HEK293 (cell line): ENCODE data around the gene GABRR1.
A peak's percentile ranks its signal among the peaks of the same experiment; 100 is the strongest.

ENCODE experiments used
- BCL11B ChIP-seq: fragments of 450-650 bp; formaldehyde crosslinking; IDR thresholded peaks from 2 replicates; pipeline ENCODE4 v1.5.1; 2016; ENCODE audit warnings: low read depth, missing biosample characterization, missing genetic modification characterization
- KLF16 ChIP-seq: fragments of 450-650 bp; formaldehyde crosslinking; IDR thresholded peaks from 2 replicates; pipeline ENCODE4 v1.5.1; 2017; ENCODE audit warnings: missing biosample characterization, missing genetic modification characterization
- PATZ1 ChIP-seq: fragments of 450-650 bp; formaldehyde crosslinking; IDR thresholded peaks from 2 replicates; pipeline ENCODE4 v1.5.1; 2016; ENCODE audit warnings: missing biosample characterization, missing genetic modification characterization
- PRDM10 ChIP-seq: fragments of 450-650 bp; formaldehyde crosslinking; IDR thresholded peaks from 2 replicates; pipeline ENCODE4 v1.5.1; 2016; ENCODE audit warnings: missing biosample characterization, missing genetic modification characterization
- WT1 ChIP-seq: fragments of 450-650 bp; formaldehyde crosslinking; IDR thresholded peaks from 2 replicates; pipeline ENCODE4 v1.5.1; 2016; ENCODE audit warnings: missing biosample characterization, missing genetic modification characterization
- ZBTB6 ChIP-seq: fragments of 450-650 bp; formaldehyde crosslinking; IDR thresholded peaks from 2 replicates; pipeline ENCODE4 v1.5.1; 2017; ENCODE audit warnings: missing biosample characterization, missing genetic modification characterization
- ZEB2 ChIP-seq: fragments of 450-650 bp; formaldehyde crosslinking; IDR thresholded peaks from 2 replicates; pipeline ENCODE4 v1.5.1; 2016; ENCODE audit warnings: missing biosample characterization, missing genetic modification characterization
- ZFP37 ChIP-seq: fragments of 450-650 bp; formaldehyde crosslinking; IDR thresholded peaks from 2 replicates; pipeline ENCODE4 v1.5.1; 2016; ENCODE audit warnings: missing biosample characterization, missing genetic modification characterization
- ZNF138 ChIP-seq: fragments of 450-650 bp; formaldehyde crosslinking; IDR thresholded peaks from 2 replicates; pipeline ENCODE4 v1.5.1; 2016; ENCODE audit warnings: missing biosample characterization, missing genetic modification characterization, borderline replicate concordance
- ZNF169 ChIP-seq: fragments of 450-650 bp; formaldehyde crosslinking; IDR thresholded peaks from 2 replicates; pipeline ENCODE4 v1.5.1; 2016; ENCODE audit warnings: missing biosample characterization, missing genetic modification characterization
- ZNF214 ChIP-seq: fragments of 450-650 bp; formaldehyde crosslinking; IDR thresholded peaks from 2 replicates; pipeline ENCODE4 v1.5.1; 2017; ENCODE audit warnings: missing biosample characterization, mild to moderate bottlenecking, missing genetic modification characterization, borderline replicate concordance
- ZNF221 ChIP-seq: fragments of 450-650 bp; formaldehyde crosslinking; IDR thresholded peaks from 2 replicates; pipeline ENCODE4 v1.5.1; 2017; ENCODE audit warnings: missing biosample characterization, missing genetic modification characterization, borderline replicate concordance
- ZNF266 ChIP-seq: fragments of 450-650 bp; formaldehyde crosslinking; IDR thresholded peaks from 2 replicates; pipeline ENCODE4 v1.5.1; 2016; ENCODE audit warnings: missing biosample characterization, missing genetic modification characterization, low read depth
- ZNF274 ChIP-seq, 2 experiments: fragments of 200-500 bp in 1 of 2; fragments of 450-650 bp in 1 of 2; sonication (Bioruptor generic) in 1 of 2; formaldehyde crosslinking in 1 of 2; IDR thresholded peaks; 2 replicates each; pipeline versions ENCODE4 v1.5.1 to v1.6.1; 2014 to 2016; ENCODE audit warnings: borderline replicate concordance in 1 of 2, inconsistent platforms in 1 of 2, low read length in 1 of 2, missing biosample characterization in 1 of 2, missing genetic modification characterization in 1 of 2
- ZNF324 ChIP-seq: fragments of 450-650 bp; formaldehyde crosslinking; IDR thresholded peaks from 2 replicates; pipeline ENCODE4 v1.5.1; 2016; ENCODE audit warnings: missing biosample characterization, missing genetic modification characterization
- ZNF37A ChIP-seq: fragments of 450-650 bp; IDR thresholded peaks from 2 replicates; pipeline ENCODE4 v1.5.1; 2018; ENCODE audit warnings: missing biosample characterization, missing genetic modification characterization
- ZNF394 ChIP-seq: fragments of 450-650 bp; formaldehyde crosslinking; IDR thresholded peaks from 2 replicates; pipeline ENCODE4 v1.5.1; 2016; ENCODE audit warnings: missing biosample characterization, missing genetic modification characterization, mild to moderate bottlenecking, moderate library complexity, borderline replicate concordance
- ZNF600 ChIP-seq: fragments of 450-650 bp; formaldehyde crosslinking; IDR thresholded peaks from 2 replicates; pipeline ENCODE4 v1.5.1; 2016; ENCODE audit warnings: missing biosample characterization, missing genetic modification characterization
- ZNF645 ChIP-seq: fragments of 450-650 bp; formaldehyde crosslinking; IDR thresholded peaks from 2 replicates; pipeline ENCODE4; 2016; ENCODE audit warnings: missing biosample characterization, missing genetic modification characterization
- ZNF670 ChIP-seq: fragments of 450-650 bp; formaldehyde crosslinking; IDR thresholded peaks from 2 replicates; pipeline ENCODE4 v1.5.1; 2016; ENCODE audit warnings: missing biosample characterization, missing genetic modification characterization, low read depth
- ZNF677 ChIP-seq: fragments of 450-650 bp; IDR thresholded peaks from 2 replicates; pipeline ENCODE4 v1.5.0; 2018; ENCODE audit warnings: missing biosample characterization, mild to moderate bottlenecking, missing genetic modification characterization, moderate library complexity
- ZNF747 ChIP-seq: fragments of 450-650 bp; formaldehyde crosslinking; IDR thresholded peaks from 2 replicates; pipeline ENCODE4 v1.5.1; 2016; ENCODE audit warnings: missing biosample characterization, missing genetic modification characterization
- ZNF837 ChIP-seq: fragments of 450-650 bp; formaldehyde crosslinking; IDR thresholded peaks from 2 replicates; pipeline ENCODE4 v1.5.1; 2016; ENCODE audit warnings: missing biosample characterization, missing genetic modification characterization
- ZXDB ChIP-seq: fragments of 450-650 bp; formaldehyde crosslinking; IDR thresholded peaks from 2 replicates; pipeline ENCODE4 v1.5.1; 2016; ENCODE audit warnings: missing biosample characterization, missing genetic modification characterization

GABRR1 gene

GRCh38 chr6:89145091-89145955 is 71.8 kb downstream of the GABRR1 start (continued):
- no peak for TF ChIP-seq ZBTB6 (tag by site-specific recombination)
- peak; percentile 69 for TF ChIP-seq PRDM10 (tag by site-specific recombination)
- TF ChIP-seq ZNF600 = peak; percentile 61; the same call in 1 of the 2 replicates
- no peak for TF ChIP-seq ZNF670
- no peak for TF ChIP-seq ZNF837 (tag by site-specific recombination)
- TF ChIP-seq ZNF645 (tag by site-specific recombination) = no peak
- no peak for TF ChIP-seq ZNF138
- no peak for TF ChIP-seq ZNF266 (tag by site-specific recombination)
- TF ChIP-seq ZEB2 = peak; percentile 86
- TF ChIP-seq ZNF221 (tag by site-specific recombination) = no peak
- TF ChIP-seq ZNF169 (tag by site-specific recombination) = no peak
- no peak for TF ChIP-seq KLF16 (tag by site-specific recombination)
- no peak for TF ChIP-seq ZFP37 (tag by site-specific recombination)
- no peak for TF ChIP-seq ZNF274 (IDR thresholded peaks at IDR 0.05; ENCODE audit: low read length)
- TF ChIP-seq ZNF274 (tag by site-specific recombination; IDR thresholded peaks at IDR 0.05; ENCODE audit: borderline replicate concordance) = no peak
- peak; percentile 87 for TF ChIP-seq PATZ1 (tag by site-specific recombination)
- TF ChIP-seq WT1 (tag by site-specific recombination) = 0 out of 2 replicates have a peak, but pooled peaks have one; percentile 6
- no peak for TF ChIP-seq ZNF677 (tag by site-specific recombination)
- TF ChIP-seq ZNF324 (tag by site-specific recombination) = no peak; the same call in 1 of the 2 replicates
- no peak for TF ChIP-seq ZXDB (tag by site-specific recombination)
- TF ChIP-seq ZNF214 (tag by site-specific recombination) = 0 out of 2 replicates have a peak, but pooled peaks have one; percentile 16
- TF ChIP-seq ZNF394 (tag by site-specific recombination) = peak; percentile 83
- no peak for TF ChIP-seq ZNF747 (tag by site-specific recombination)
- TF ChIP-seq BCL11B (tag by site-specific recombination) = no peak
- no peak for TF ChIP-seq ZNF37A (tag by site-specific recombination)
